Neural progenitor cell (in vitro differentiated cells): ENCODE data around the gene GRID1. TPM values are rescaled to one million over a fixed set of nuclear protein-coding genes. Genes with fewer than 3 reads are reported as not detected.

Experiments used
- DNase-seq: peaks from one replicate; pipeline ENCODE4 v3.0.0-alpha.2; 2016; ENCODE audit warnings: low spot score
- H2AFZ ChIP-seq: fragments of 200-600 bp; sonication (generic); replicated peaks from 2 replicates; pipeline ENCODE4 v1.6.1; 2016; ENCODE audit warnings: antibody characterized with exemption
- H3F3A ChIP-seq: fragments of 200-600 bp; sonication (generic); 2 replicates; pipeline ENCODE4 v1.6.1; 2016; ENCODE audit warnings: antibody characterized with exemption, low read depth
- H3K27ac ChIP-seq: fragments of 200-600 bp; sonication (generic); 2 replicates; pipeline ENCODE4 v1.5.1; 2016; ENCODE audit warnings: mild to moderate bottlenecking
- H3K27me3 ChIP-seq: fragments of 200-600 bp; sonication (generic); 2 replicates; pipeline ENCODE4 v1.6.1; 2016; ENCODE audit warnings: mild to moderate bottlenecking, moderate library complexity
- H3K36me3 ChIP-seq: fragments of 200-600 bp; sonication (generic); 2 replicates; pipeline ENCODE4 v1.5.1; 2016
- H3K4me1 ChIP-seq: fragments of 200-600 bp; sonication (generic); 2 replicates; pipeline ENCODE4 v1.6.1; 2016; ENCODE audit warnings: mixed run types
- H3K4me2 ChIP-seq: fragments of 200-600 bp; sonication (generic); 2 replicates; pipeline ENCODE4 v1.6.1; 2016
- H3K4me3 ChIP-seq: fragments of 200-600 bp; sonication (generic); 2 replicates; pipeline ENCODE4 v1.5.1; 2016
- H3K79me2 ChIP-seq: fragments of 200-600 bp; sonication (generic); 2 replicates; pipeline ENCODE4 v1.6.1; 2016; ENCODE audit warnings: low read depth
- H3K9ac ChIP-seq: fragments of 200-600 bp; sonication (generic); 2 replicates; pipeline ENCODE4 v1.6.1; 2016
- H3K9me3 ChIP-seq: fragments of 200-600 bp; sonication (generic); 2 replicates; pipeline ENCODE4 v1.5.1; 2016; ENCODE audit warnings: low read depth
- H4K20me1 ChIP-seq: fragments of 200-600 bp; sonication (generic); 2 replicates; pipeline ENCODE4 v1.6.1; 2016; ENCODE audit warnings: low read depth
- H3K27ac Mint-ChIP-seq: 3 replicates; pipeline ENCODE4 v1.8.0; 2021; ENCODE audit warnings: mixed read lengths
- H3K27me3 Mint-ChIP-seq: 2 replicates; pipeline ENCODE4 v1.8.0; 2022; ENCODE audit warnings: low read depth, mild to moderate bottlenecking, inconsistent platforms, moderate library complexity, mixed read lengths; ENCODE audit not compliant: insufficient read depth
- H3K36me3 Mint-ChIP-seq: 3 replicates; pipeline ENCODE4 v1.8.0; 2021; ENCODE audit warnings: mixed read lengths
- H3K4me1 Mint-ChIP-seq: 3 replicates; pipeline ENCODE4 v1.8.0; 2021; ENCODE audit warnings: mixed read lengths
- H3K4me3 Mint-ChIP-seq: 3 replicates; pipeline ENCODE4 v1.8.0; 2021; ENCODE audit warnings: mild to moderate bottlenecking, moderate library complexity, mixed read lengths
- H3K9me3 Mint-ChIP-seq: 3 replicates; pipeline ENCODE4 v1.8.0; 2020; ENCODE audit warnings: mixed read lengths
- CTCF ChIP-seq: fragments of 200-600 bp; sonication (generic); IDR thresholded peaks from 2 replicates; pipeline ENCODE4 v1.5.1; 2017; ENCODE audit warnings: antibody characterized with exemption, mild to moderate bottlenecking
- EZH2 ChIP-seq: fragments of 200-600 bp; sonication (generic); IDR thresholded peaks from 2 replicates; pipeline ENCODE4 v1.6.1; 2017; ENCODE audit warnings: antibody characterized with exemption, mild to moderate bottlenecking, moderate library complexity
- EZH2phosphoT487 ChIP-seq: fragments of 200-600 bp; sonication (generic); IDR thresholded peaks from 2 replicates; pipeline ENCODE4 v1.6.1; 2017; ENCODE audit warnings: antibody characterized with exemption
- total RNA-seq: library from RNA; depleted of rRNA; stranded (reverse); fragments of >200 nt; gene quantifications from 2 replicates; pipeline ENCODE4 v1.2.3, GENCODE V29; 2015; ENCODE audit warnings: low replicate concordance

The GRID1 gene
- total RNA-seq, 1 donor from 2014 or later = not detected

GRCh38 chr10:85788570-85788969 is 578.0 kb downstream of the GRID1 start:
- H3K9me3 Mint-ChIP-seq = no peaks in the 10 kb centered on the region

GRCh38 chr10:85787881-85788280 is 578.7 kb downstream of the GRID1 start:
- H3K4me3 Mint-ChIP-seq = no peak overlapping the region
- Histone ChIP-seq H3K27me3 (no peaks in the 10 kb centered on the region), H3K9ac (no peak overlapping the region), H2AFZ (no peak overlapping the region), H3K4me2 (no peak overlapping the region), H3K4me3 (no peak overlapping the region), H3K79me2 (no peaks in the 10 kb centered on the region), H3K27ac (no peak overlapping the region), H3F3A (no peaks in the 10 kb centered on the region), H3K36me3 (no peaks in the 10 kb centered on the region), H3K4me1 (peaks cover 8% of the 10 kb centered on the region), H3K9me3 (no peaks in the 10 kb centered on the region), H4K20me1 (no peaks in the 10 kb centered on the region)
- H3K9me3 Mint-ChIP-seq = no peaks in the 10 kb centered on the region
- no peaks in the 10 kb centered on the region for H3K36me3 Mint-ChIP-seq
- TF ChIP-seq EZH2 (no peak), CTCF (no peak)
- H3K27me3 Mint-ChIP-seq = peaks cover 2% of the 10 kb centered on the region
- H3K27ac Mint-ChIP-seq = peak overlapping the region; percentile 88
- DNase-seq = no peak
- peaks cover 48% of the 10 kb centered on the region for H3K4me1 Mint-ChIP-seq

More at GRCh38 chr10:85788570-85788969, 578.0 kb downstream of the GRID1 start:
- no peaks in the 10 kb centered on the region for H3K36me3 ChIP-seq
- H3F3A ChIP-seq = no peaks in the 10 kb centered on the region
- no peaks in the 10 kb centered on the region for H4K20me1 ChIP-seq
- no peak overlapping the region for H3K4me3 Mint-ChIP-seq
- no peak overlapping the region for H3K4me3 ChIP-seq
- H3K27me3 ChIP-seq = no peaks in the 10 kb centered on the region
- H3K27me3 Mint-ChIP-seq = peaks cover 2% of the 10 kb centered on the region
- H3K79me2 ChIP-seq = no peaks in the 10 kb centered on the region
- H2AFZ ChIP-seq = no peak overlapping the region
- peaks cover 48% of the 10 kb centered on the region for H3K4me1 Mint-ChIP-seq
- no peaks in the 10 kb centered on the region for H3K9me3 ChIP-seq
- peaks cover 8% of the 10 kb centered on the region for H3K4me1 ChIP-seq
- H3K9ac ChIP-seq = no peak overlapping the region
- no peak overlapping the region for H3K4me2 ChIP-seq
- H3K27ac ChIP-seq = no peak overlapping the region
- no peak overlapping the region for H3K27ac Mint-ChIP-seq
- DNase-seq = no peak
- TF ChIP-seq EZH2 (no peak), EZH2phosphoT487 (no peak), CTCF (no peak)
- H3K36me3 Mint-ChIP-seq = no peaks in the 10 kb centered on the region

GRCh38 chr10:85787393-85787792 is 579.2 kb downstream of the GRID1 start:
- H3K36me3 ChIP-seq = no peaks in the 10 kb centered on the region
- Mint-ChIP-seq H3K4me1 (peaks cover 46% of the 10 kb centered on the region), H3K36me3 (no peaks in the 10 kb centered on the region), H3K27me3 (peaks cover 3% of the 10 kb centered on the region), H3K27ac (no peak overlapping the region), H3K9me3 (no peaks in the 10 kb centered on the region), H3K4me3 (no peak overlapping the region)
- H3K9ac ChIP-seq = no peak overlapping the region
- H3F3A ChIP-seq = no peaks in the 10 kb centered on the region
- no peaks in the 10 kb centered on the region for H4K20me1 ChIP-seq
- H3K9me3 ChIP-seq = no peaks in the 10 kb centered on the region
- H3K79me2 ChIP-seq = no peaks in the 10 kb centered on the region
- H3K27me3 ChIP-seq = no peaks in the 10 kb centered on the region
- no peak overlapping the region for H3K4me2 ChIP-seq
- H3K4me1 ChIP-seq = peaks cover 8% of the 10 kb centered on the region
- TF ChIP-seq EZH2 = no peak
- TF ChIP-seq EZH2phosphoT487 = no peak
- no peak overlapping the region for H3K4me3 ChIP-seq
- no peak for DNase-seq
- H2AFZ ChIP-seq = no peak overlapping the region
- H3K27ac ChIP-seq = no peak overlapping the region

- Mint-ChIP-seq H3K36me3 (no peaks in the 10 kb centered on the region), H3K27me3 (peaks cover 4% of the 10 kb centered on the region), H3K9me3 (no peaks in the 10 kb centered on the region), H3K4me1 (peaks cover 37% of the 10 kb centered on the region), H3K4me3 (no peak overlapping the region), H3K27ac (no peak overlapping the region)
- Histone ChIP-seq H3K4me2 (no peak overlapping the region), H3K27me3 (no peaks in the 10 kb centered on the region), H3K79me2 (no peaks in the 10 kb centered on the region), H4K20me1 (no peaks in the 10 kb centered on the region), H3F3A (no peaks in the 10 kb centered on the region), H2AFZ (no peak overlapping the region), H3K9ac (no peak overlapping the region), H3K27ac (no peak overlapping the region), H3K36me3 (no peaks in the 10 kb centered on the region), H3K4me1 (peaks cover 1% of the 10 kb centered on the region), H3K9me3 (no peaks in the 10 kb centered on the region), H3K4me3 (no peak overlapping the region)
- peak; percentile 29 for DNase-seq
- no peak for TF ChIP-seq EZH2phosphoT487
- TF ChIP-seq CTCF = peak; percentile 36
- no peak for TF ChIP-seq EZH2
Observed at GRCh38 chr10:85786401-85786899, 580.1 kb downstream of the GRID1 start.
